Activated CD4-positive, CD25-positive, alpha-beta regulatory T cell treated with anti-CD3 and anti-CD28 coated beads, Interleukin-2, amount 50 U/mL, for 16 hours (primary cell): ENCODE measurements around the gene SLC16A14.

Experiments used
- DNase-seq: peaks from one replicate; pipeline ENCODE4 v3.0.0-alpha.2; 2020; ENCODE audit warnings: low read depth, low spot score

Gene SLC16A14

GRCh38 chr2:230043025-230043424 lies 25.7 kb downstream of the SLC16A14 start:
- no peak for DNase-seq

- DNase-seq, result no peak
Measured at GRCh38 chr2:230042195-230042594, 26.5 kb downstream of the SLC16A14 start.

- DNase-seq, result no peak
Measured at GRCh38 chr2:230023313-230023712, 45.4 kb downstream of the SLC16A14 start.

DNA sequence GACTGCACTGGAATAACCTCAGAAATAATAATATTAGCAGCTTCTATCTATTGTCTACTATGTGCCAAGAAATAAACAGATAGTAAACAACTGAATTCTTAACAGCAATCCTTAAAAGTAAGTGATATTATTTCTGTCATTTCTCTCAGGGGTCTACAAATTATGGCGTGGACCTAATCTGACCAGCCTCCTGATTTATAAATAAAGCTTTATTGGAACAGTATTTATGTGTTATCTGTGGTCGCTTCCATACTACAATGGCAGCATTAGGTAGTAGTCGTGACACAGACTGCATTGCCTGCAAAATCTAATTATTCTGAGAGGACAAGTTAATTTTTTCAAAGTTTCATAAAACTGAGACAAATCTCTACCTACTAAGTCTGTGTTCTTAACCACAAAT lies 49.0 kb downstream of the SLC16A14 start:
- DNase-seq, result no peak

GRCh38 chr2:230018153-230018552 lies 50.6 kb downstream of the SLC16A14 start:
- no peak for DNase-seq

GRCh38 chr2:230016844-230017243 lies 51.9 kb downstream of the SLC16A14 start:
- no peak for DNase-seq

- DNase-seq, result no peak
Measured at GRCh38 chr2:230012267-230012884, 56.3 kb downstream of the SLC16A14 start.

GRCh38 chr2:230011617-230012016 lies 57.1 kb downstream of the SLC16A14 start:
- no peak for DNase-seq

GRCh38 chr2:230010501-230010900 lies 58.2 kb downstream of the SLC16A14 start:
- no peak for DNase-seq

DNA sequence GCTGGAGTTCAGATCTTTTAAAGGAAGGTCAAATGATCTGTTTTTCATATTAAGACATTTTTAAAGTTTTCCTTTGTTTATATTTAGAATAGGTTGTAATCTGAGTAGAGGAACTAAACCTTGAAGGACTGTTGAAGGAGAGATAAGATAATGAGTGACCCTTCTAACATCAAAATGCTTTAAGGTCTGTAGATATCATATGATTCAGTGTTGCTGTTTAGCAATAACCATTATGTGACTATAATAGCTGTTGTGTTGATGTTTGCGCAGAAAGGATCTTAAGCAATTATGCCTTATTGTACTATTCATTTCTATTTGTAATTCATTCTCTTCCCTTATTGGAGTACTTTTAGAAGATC lies 60.0 kb downstream of the SLC16A14 start:
- DNase-seq, result no peak

GRCh38 chr2:230007931-230008707 lies 60.6 kb downstream of the SLC16A14 start:
- DNase-seq, result peak; percentile 71

- DNase-seq, result no peak
Measured at GRCh38 chr2:230000118-230000841, 68.4 kb downstream of the SLC16A14 start.

- no peak for DNase-seq
Measured at GRCh38 chr2:229997565-229997964, 71.2 kb downstream of the SLC16A14 start.

- no peak for DNase-seq
Measured at GRCh38 chr2:229996320-229996719, 72.4 kb downstream of the SLC16A14 start.

- no peak for DNase-seq
Measured at GRCh38 chr2:229993236-229993635, 75.5 kb downstream of the SLC16A14 start.
